A204.1 (cell line): Measurements from ENCODE around the gene GFM2.
"Not testable (repeated sequence)": the region's sequence is repeated elsewhere in the genome, so short reads cannot be mapped to it uniquely, and the experiment has no call there.

ENCODE experiments used
- FAIRE-seq: peaks from 2 replicates; lab custom pipeline; 2012; peaks lifted over from hg19 to GRCh38; lab: Jason Lieb, UNC

The GFM2 gene, protein sequence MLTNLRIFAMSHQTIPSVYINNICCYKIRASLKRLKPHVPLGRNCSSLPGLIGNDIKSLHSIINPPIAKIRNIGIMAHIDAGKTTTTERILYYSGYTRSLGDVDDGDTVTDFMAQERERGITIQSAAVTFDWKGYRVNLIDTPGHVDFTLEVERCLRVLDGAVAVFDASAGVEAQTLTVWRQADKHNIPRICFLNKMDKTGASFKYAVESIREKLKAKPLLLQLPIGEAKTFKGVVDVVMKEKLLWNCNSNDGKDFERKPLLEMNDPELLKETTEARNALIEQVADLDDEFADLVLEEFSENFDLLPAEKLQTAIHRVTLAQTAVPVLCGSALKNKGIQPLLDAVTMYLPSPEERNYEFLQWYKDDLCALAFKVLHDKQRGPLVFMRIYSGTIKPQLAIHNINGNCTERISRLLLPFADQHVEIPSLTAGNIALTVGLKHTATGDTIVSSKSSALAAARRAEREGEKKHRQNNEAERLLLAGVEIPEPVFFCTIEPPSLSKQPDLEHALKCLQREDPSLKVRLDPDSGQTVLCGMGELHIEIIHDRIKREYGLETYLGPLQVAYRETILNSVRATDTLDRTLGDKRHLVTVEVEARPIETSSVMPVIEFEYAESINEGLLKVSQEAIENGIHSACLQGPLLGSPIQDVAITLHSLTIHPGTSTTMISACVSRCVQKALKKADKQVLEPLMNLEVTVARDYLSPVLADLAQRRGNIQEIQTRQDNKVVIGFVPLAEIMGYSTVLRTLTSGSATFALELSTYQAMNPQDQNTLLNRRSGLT

DNA sequence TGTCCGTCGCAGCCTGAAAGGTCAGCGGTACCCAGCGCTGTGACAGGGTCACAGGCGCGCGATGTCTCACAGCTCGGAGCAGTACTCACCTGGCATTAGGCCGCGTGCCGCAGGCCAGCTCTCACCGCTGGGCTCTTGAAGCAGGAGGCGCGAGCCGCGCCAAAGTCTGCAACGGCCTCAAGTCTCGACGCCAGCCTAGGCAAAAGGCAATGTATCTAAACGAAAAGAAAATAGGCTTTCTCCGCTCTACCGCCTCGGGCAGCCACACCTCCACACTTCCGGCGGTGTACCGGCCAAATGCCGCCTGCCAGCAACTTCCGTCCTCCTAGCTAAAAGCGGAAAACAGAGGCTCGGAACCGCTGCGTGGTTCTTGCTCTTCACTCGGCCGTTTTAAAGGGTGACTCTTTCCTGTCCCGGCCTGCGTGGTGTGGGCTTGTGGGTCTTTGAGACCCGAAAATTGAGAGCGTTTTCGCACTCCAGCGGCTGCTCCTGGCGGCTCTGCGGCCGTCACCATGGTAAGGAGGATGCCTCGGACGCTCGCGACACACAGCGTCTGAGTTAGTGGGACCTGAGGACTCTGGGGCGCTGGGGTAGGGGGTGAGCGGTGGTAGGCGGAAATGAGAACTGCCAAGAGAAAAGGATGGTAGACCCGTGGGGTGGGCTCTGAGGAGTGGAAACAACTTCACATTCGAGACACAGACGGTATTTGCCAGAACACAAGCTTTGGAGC lies at the start of gene GFM2, which contains the start of gene NSA2:
Gene GFM2 (minus strand): TSS at position 269 of the 730 bp plus-strand sequence. CDS start 3,375 bp downstream, outside the sequence.
Gene NSA2 (plus strand): TSS at position 401 of the 730 bp plus-strand sequence. CDS start 112 bp downstream, at position 513.
- FAIRE-seq: no peak

DNA sequence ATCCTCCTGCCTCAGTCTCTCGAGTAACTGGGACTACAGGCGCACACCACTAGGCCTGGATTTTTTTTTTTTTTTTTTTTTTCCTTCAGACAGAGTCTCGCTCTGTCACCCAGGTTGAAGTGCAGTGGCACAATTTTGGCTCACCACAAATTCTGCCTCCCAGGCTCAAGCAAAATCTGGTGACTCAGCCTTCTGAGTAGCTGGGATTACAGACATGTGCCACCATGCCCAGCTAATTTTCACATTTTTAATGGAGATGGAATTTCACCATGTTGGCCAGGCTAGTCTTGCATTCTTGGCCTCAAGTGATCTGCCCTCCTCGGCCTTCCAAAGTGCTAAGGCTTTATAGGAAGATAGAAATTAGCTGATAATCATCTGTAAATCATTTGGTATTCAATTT lies 44.0 kb upstream of the GFM2 start:
- FAIRE-seq: no peak

DNA sequence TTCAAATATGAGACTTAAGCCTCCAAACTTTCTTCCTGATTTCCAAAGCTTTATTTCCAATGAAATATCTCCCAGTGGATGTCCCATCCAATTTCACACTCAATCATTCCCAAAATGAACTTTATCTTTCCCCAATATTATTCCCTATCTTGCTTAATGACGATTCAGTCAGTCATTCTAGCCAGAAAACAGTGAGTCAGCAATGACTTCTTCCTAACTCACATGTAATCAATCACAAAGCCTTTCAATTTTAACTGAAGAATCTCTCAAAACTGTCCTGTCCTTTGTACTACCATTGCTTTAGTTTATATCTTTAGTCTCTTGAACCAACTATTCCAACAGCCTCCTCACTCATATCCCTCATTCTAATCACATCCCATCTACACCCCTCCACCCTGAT lies 35.0 kb upstream of the GFM2 start:
- FAIRE-seq: no peak

DNA sequence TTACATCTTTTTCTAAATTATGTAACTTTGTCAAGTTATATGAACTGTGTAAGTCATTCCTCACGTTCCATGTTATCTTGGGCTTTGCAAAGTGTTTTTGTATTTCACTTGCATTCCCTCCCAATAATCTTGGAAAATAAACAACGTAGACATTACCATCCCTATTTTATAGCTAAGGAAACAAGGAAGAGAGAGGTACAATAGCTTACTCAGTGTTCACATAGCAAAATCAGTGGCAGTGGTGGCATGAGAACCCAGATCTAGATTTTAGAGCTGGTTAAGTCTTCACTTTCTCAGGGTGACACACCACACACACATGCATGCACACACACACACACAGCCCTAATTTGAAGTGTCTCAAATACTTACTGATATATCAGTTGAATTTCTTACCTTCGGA lies 34.3 kb upstream of the GFM2 start:
- FAIRE-seq: no peak

DNA sequence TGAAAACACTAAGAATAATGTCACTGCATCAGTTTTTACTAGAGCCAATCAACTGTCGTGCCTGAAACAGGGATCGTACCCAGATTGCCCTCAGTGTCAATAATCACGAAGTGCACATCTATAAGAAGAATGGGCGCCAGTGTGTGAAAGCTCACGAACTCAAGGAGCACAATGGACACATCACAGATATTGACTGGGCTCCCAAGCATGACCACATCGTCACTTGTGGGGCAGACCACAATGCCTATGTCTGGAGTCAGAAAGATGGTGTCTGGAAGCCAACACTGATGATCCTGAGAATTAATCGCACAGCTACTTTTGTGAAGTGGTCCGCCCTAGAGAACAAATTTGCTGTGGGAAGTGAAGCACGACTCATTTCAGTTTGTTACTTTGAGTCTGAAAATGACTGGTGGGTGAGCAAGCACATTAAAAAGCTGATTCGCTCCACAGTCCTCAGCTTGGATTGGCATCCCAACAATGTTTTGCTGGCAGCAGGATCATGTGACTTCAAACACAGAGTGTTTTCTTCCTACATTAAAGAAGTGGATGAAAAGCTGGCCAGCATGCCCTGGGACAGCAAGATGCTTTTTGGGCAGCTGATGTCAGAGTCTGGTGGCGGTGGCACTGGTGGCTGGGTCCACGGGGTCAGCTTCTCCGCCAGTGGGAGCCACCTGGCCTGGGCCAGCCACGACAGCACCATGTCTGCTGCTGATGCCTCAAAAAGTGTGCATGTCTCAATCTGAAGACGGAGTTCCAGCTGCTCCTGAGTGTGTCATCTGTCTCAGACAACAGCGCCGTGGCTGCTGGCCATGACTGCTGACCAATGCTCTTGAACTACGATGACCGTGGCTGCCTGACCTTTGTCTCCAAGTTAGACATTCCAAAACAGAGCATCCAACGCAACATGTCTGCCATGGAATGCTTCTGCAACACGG lies 32.3 kb upstream of the GFM2 start:
- no peak for FAIRE-seq

DNA sequence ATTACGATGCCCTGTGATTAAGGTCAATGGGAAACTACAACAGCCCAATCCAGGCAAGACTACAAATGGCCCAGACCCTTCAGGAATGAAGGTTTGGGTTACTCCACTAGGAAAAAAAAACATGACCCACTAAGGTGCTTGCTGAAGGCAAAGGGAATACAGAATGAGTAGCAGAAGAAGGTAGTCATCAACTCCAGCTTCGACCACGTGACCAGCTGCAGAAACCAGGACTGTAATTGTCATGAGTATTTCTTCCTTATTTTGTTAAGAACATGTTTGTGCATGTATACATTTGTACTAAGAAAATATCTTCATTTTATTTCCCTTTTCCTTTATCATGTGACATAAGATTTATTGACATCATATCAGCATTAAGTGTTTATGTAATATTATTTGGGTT lies 24.8 kb upstream of the GFM2 start:
- peak; percentile 3 for FAIRE-seq

DNA sequence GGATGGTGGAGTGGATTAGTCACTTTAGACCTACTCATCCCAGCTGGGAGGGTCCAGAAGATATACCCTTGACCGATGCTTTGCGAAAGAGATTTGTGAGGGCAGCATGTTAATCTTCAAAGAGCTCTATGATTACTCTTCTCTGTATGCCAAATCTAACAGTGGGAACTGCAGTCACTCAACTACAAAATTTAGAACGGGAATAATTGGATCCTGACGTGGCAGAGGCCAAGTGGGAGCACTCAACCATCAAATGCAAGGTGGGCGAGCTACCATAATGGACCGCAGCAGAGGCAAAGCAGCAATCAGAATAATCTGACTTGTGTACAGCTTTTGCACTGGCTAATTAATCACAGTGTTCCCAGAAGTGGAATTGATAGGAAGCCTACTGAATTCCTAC lies 20.5 kb upstream of the GFM2 start:
- no peak for FAIRE-seq

DNA sequence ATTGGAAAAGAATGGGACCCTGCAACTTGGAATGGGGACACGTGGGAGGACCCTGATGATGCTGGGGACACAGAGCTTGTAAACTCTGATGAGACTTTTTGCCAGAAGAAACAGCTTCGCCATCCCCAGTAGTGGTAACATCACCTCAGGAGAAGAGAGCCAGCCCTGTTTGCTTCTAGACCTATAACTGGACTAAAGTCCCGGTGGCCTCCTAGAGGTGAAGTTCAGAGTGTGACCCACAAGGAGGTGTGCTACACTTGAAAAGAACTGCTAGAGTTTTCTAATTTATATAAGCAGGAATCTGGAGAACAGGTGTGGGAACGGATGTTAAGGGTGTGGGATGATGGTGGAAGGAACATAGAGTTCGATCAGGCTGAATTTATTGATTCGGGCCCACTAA lies 19.9 kb upstream of the GFM2 start:
- FAIRE-seq: no peak

DNA sequence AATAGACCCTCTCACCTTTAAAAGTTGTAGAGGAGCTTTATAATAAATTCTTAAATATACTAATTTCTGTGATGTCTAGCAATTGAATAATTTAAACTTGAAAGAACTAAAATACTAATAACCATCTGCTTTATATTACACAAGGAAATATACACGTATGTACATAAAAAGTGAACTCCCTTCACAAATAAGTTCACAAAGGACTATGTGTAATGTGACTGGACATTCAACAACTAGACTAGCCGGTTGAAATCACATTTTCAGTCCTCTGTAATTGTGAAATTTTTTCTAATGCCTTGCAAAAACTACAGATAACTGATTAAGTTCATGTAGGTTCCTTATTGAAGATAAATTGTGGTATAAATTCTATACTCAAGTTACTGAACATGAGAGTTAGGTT lies 11.7 kb upstream of the GFM2 start:
- no peak for FAIRE-seq

DNA sequence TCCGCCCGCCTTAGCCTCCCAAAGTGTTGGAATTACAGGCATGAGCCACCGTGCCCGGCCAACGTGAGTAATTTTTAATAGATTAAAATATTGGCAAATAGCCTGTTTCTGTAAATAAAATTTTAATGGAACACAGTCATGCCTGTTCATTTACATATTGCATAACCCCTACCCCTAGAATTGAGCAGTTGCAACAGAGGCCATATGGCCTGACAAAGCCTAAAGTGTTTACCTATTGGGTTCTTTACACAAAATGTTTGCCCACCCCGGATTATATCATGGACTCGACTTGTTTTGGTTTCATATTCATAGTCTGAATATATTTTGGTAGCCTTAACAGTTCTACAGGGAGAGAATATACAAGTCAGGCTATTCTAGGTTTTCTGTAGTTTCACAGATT lies 5.4 kb upstream of the GFM2 start:
- no peak for FAIRE-seq

DNA sequence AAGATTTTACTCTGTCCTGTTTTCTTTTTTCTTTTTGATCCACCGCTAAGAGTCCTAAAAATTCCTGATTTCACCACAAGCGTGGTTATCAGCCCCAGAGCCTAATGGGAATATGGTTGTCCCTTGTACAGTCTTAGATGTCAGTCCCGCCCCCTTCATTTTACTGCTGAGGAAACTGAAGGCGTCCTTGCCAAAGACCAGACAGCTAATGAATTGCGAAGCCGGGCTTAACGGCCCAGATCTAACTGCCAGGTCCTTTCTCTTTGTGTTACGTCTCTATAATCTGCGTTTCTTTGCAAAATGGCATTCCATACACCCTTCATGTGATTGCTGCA lies 629 bp upstream of the GFM2 start:
- no peak for FAIRE-seq

DNA sequence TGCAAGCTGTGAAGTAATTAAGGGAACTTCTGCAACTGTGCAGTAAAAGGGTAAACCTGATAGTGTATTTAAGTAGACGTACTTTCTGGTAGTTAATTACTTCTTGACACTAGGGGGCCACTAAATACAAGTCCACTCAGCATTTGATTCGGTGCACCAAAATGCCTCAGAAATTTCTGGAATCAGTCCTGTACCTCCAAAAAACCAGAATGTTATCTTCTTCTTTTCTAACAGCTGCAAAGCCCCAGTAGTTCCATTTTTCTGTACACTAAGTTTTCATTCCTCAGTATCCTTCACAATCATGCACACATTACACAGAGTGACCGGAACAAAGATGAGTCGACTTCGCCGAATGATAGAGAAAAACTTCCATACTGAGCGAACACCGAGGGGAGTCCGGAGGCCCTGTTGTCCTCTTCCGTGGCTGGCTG lies 484 bp downstream of the GFM2 start:
- no peak for FAIRE-seq

DNA sequence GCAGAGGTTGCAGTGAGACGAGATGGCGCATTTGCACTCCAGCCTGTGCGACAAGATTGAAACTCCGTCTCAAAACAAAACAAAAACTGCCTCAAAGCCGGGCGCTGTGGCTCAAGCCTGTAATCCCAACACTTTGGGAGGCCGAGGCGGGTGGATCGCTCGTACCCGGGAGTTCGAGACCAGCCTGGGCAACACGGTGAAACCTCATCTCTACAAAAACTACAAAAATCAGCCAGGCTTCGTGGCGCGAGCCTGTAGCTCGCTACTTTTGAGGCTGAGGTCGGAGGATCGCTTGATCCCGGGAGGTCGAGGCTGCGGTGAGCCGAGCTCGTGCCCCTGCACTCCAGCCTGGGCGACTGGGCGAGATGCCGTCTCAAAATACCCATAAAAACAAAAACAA lies 988 bp downstream of the GFM2 start:
- FAIRE-seq: no peak

DNA sequence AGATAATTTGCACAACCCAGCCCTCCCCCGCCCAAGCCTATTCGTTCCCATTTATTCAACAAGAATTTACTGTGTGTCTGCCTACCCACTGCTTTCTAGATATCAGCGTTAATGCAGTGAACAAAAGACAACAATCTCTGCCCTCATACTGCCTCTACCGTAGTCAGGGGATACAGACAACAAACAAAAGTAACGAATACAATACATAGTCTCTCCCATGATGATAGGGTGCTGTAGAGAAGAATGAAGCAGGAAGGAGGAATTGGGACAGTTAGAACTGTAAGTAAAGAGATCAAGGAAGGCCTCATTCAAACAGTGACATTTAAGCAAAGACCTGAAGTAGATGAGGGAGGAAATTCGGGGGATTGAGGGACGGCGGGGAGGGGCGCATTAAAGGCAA lies 1.7 kb downstream of the GFM2 start:
- no peak for FAIRE-seq

DNA sequence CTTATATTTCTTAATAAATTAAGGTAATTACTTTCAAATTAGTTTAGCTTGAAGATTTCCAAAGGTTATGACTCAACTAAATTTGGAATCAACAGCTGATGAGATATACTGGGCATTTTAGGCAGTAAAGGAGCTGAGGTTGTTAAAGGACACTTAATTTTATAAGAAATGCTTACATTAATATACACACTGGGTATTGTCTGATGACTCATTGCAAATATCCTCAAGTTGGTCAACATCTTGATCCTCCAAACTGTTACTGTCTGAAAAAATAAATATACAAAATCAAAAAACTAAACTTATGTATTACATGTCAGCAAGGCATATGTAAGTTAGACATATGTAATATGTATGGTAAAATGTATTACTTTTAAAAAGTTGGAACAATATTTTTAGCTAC lies 3.4 kb downstream of the GFM2 start:
- FAIRE-seq: no peak

DNA sequence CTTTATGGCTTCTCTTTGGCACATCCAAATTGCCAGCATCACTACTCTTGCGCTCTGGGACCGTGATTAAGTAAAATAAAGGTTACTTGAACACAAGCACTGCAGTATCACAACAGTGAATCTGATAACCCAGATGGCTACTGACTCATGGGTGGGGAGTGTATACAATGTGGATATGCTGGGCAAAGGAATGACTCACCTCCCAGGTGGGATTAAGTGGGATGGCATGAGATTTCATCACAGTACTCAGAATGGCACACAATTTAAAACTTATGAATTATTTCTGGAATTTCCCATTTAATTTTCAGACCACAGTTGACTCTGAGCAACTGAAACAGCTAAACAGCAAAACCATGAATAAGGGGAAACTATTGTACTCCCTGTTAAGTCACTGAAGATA lies 4.3 kb downstream of the GFM2 start:
- FAIRE-seq: no peak

DNA sequence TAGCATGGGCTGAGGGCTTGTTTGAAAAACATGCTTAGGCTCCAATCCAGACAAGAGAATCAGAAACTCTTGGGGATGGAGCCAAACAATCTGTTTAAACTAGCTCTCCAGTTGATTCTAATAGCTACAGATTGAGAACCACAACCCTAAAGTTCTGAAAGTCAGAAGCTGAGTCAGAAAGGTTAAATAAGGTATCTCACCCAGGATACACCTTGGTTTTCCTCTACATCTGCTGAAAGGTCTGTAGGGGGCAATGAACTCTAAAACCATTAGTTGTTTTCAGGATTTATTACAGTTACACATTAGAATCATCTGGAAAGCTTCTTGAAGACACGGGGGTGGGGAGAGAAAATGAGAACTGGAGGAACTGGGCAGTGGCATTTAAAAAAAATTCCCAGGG lies 5.7 kb downstream of the GFM2 start:
- FAIRE-seq: no peak

DNA sequence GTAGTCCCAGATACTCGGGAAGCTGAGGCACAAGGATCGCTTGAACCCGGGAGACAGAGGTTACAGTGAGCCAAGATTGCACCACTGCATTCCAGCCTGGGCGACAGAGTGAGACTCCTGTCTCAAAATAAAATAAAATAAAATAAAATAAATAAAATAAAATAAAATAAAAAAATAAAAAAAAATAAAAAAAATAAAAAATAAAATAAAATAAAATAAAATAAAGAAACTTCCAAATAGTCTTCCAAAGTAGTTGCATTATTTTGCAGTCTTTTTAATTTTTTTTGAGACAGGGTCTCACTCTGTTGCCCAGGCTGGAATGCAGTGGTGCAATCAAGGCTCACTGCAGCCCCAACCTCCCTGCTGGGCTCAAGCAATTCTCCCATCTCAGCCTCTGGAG lies 18.2 kb downstream of the GFM2 start:
- not testable (repeated sequence) for FAIRE-seq

DNA sequence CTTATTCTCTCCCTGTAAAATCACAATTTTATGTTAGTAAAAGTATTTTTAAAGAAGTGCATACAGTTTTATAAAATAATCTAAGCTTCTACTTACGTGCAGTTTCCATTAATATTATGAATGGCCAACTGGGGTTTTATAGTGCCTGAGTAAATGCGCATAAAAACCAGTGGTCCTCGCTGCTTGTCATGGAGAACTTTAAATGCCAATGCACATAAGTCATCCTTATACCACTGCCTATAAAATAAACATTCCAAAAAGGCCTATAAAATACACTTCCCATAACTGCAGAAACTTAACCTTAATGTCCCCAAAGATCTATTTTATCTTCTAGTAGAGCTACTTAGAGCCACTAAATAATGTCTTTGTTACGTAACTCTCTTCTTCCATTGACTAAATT lies 28.5 kb downstream of the GFM2 start:
- no peak for FAIRE-seq

DNA sequence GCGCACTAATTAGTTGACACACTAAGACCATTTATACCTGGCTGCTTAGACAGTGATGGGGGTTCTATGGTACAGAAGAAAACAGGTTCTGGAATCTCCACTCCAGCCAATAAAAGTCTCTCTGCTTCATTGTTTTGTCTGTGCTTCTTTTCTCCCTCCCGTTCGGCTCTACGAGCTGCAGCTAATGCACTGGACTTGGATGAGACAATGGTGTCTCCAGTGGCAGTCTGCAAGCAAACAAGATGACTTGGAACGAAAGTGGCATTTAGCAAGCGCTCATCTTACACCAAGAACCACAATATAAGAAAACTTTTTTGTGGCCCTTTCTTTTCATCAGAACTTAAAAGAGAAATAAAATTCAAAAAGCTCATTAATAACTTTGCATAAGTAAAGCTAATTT lies 30.2 kb downstream of the GFM2 start:
- FAIRE-seq: no peak

DNA sequence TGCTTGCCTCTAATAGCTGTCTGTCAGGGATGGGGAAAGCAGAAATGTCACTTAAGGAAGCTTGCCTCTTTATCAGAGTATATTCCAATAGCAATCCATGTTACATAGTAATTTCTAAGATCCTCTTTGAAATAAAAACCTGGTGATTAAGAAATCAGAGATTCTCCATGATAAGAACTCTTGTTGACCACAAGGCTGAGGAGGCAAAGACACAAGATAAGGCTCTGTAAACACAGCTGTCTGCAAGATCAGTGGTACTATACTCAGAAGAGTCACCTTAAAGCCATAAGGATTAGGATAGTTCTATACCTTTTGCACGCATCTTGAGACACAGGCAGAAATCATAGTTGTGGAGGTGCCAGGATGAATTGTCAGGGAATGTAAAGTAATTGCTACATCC lies 41.6 kb downstream of the GFM2 start:
- no peak for FAIRE-seq

DNA sequence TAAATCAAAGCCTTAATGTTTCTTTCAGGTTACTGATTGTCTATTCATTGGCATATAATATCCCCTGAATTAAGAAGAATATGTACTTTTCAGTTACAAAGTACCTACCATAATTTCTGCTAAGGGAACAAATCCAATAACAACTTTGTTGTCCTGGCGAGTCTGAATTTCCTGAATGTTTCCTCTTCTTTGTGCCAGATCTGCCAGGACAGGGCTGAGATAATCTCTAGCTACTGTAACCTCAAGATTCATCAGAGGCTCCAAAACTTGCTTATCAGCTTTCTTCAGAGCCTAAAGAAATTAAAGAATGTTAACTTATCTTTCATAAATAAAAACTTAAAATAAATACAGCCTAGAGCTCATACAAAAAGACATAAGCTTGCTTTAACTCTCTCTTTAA lies 44.6 kb downstream of the GFM2 start:
- FAIRE-seq: no peak
